SK-N-MC (cell line): ENCODE results near the gene METTL4.

Source experiments
- EZH2 ChIP-seq: fragments of 200-600 bp; sonication (generic); IDR thresholded peaks from one replicate; pipeline ENCODE4 v1.6.1; 2017; ENCODE audit warnings: antibody characterized with exemption
- POLR2AphosphoS5 ChIP-seq: IDR thresholded peaks from 2 replicates; pipeline ENCODE4 v1.6.1; 2012; ENCODE audit warnings: mild to moderate bottlenecking, low read depth, low read length, borderline replicate concordance

GRCh38 chr18:2536493-2536892 lies 34.8 kb downstream of the METTL4 start:
- no peak for TF ChIP-seq POLR2AphosphoS5
- no peak for TF ChIP-seq EZH2
